NCI-H2196 treated with DMSO at 0.1 percent for 48 hours (cell line): ENCODE measurements around the gene ABCC6.
"Not testable (repeated sequence)": the region's sequence is repeated elsewhere in the genome, so short reads cannot be mapped to it uniquely, and the experiment has no call there.

Experiments
- DNase-seq: peaks from one replicate; lab custom pipeline; 2025; ENCODE audit not compliant: unreplicated experiment; lab: John Stamatoyannopoulos, UW

ABCC6 gene

GRCh38 chr16:16118337-16118736 is 105.0 kb downstream of the ABCC6 start:
- no peak for DNase-seq

DNA sequence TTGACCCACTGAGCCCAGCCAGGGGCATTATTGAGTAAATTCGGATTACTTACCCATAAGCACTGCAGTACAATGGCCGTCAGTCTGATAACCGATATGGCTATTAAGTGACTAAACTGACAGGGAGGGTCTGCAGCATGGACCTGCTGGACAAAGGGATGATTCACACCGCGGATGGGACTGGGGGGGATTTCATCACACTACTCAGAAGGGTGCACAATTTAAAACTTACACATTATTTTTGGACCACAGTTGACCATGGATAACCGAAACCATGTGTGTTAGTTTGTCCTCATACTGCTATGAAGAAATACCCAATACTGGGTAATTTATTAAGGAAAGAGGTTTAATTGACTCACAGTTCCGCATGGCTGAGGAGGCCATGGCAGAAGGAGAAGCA is 106.5 kb downstream of the ABCC6 start:
- DNase-seq = no peak

DNA sequence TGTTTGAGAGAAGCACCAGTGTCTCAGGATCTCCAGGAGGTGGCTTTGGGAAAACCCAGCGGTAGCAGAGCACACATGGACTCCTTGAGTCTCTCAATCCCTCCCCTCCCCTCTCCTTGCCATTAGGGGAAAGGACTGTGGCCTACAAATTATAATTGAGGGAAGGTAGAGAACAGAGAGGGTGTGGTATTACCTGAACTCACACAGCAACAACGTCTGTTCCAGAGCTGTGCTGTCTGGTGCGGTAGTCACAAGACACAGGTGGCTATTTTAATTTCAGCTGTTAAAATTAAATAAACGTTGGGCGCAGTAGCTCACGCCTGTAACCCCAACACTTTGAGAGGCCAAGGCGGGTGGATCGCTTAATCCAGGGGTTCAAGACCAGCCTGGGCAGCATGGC is 110.2 kb downstream of the ABCC6 start:
- DNase-seq = no peak

- DNase-seq = no peak
These were observed 110.7 kb downstream of the ABCC6 start for GRCh38 chr16:16112450-16113053.

GRCh38 chr16:16111639-16112038 is 111.7 kb downstream of the ABCC6 start:
- no peak for DNase-seq

DNA sequence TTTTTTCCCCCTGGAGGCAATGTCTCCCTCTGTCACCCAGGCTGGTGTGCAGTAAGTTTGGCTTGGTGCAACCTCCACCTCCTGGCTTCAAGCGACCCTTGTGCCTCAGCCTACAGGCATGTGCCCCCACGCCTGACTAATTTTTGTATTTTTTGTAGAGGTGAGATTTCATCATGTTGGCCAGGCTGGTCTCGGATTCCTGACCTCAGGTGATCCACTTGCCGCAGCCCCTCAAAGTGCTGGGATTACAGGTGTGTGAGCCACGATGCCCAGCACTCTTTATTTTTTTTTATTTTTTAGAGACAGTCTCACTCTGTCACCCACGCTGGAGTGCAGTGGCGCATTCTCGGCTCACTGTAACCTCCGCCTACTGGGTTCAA is 113.2 kb downstream of the ABCC6 start:
- DNase-seq = no peak

GRCh38 chr16:16109453-16110110 is 113.7 kb downstream of the ABCC6 start:
- DNase-seq = no peak

DNA sequence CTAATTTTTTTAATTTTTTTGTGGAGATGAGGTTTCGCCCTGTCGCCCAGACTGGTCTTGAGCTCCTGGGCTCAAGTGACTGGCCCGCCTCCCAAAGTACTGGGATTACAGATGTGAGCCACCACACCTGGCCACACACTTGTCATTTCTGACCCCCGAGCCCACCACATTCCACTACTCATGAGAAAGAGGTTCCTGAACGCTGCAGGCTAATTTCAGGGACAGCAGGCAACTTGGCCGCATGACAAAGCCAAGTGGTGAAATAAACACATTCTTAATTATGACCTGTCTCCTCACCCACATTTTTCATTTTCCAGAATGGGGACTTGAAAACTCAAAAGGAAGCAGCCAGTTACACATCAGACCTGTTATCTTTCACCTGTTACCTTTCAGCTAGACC is 114.5 kb downstream of the ABCC6 start:
- no peak for DNase-seq

DNA sequence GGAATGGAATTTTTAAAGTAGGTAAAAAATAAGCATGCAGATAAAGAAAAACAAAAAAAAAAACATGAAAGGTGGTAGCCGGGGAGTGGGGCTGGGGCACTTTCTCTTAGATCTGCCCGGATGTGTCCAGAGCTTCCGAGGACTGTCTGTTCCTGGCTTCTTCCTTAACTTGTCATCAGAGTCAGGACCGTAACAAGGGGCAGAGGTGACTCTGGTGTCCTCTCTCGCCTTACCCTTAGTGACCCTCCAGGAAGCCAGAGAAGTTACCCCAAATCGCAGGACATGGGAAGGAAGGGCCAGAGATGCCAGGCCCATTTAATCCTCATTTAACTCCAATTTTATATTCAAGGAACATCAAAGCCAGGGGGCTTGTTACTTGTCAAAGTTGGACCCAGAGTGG is 115.5 kb downstream of the ABCC6 start:
- DNase-seq = no peak

- DNase-seq = no peak
These were observed 116.8 kb downstream of the ABCC6 start for GRCh38 chr16:16106466-16106865.

DNA sequence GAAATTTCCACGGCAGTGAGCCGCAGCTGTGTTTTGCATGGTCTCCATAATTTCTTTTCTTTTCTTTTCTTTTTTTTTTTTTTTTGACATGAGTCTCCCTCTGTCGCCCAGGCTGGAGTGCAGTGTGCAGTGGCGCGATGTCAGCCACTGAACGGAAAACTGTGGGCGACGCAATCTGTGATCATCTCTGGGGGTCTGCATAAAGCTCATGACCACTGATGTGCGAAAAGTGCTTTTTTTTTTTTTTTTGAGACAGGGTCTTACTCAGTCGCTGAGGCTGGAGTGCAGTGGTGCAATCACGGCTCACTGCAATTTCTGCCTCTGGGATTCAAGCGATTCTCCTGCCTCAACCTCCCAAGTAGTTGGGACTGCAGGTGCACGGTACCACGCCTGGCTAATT is 117.6 kb downstream of the ABCC6 start:
- DNase-seq = no peak

- DNase-seq = not testable (repeated sequence)
These were observed 118.5 kb downstream of the ABCC6 start for GRCh38 chr16:16104804-16105141.

GRCh38 chr16:16104132-16104803 is 119.0 kb downstream of the ABCC6 start:
- DNase-seq = not testable (repeated sequence)

GRCh38 chr16:16102738-16103137 is 120.6 kb downstream of the ABCC6 start:
- no peak for DNase-seq

- DNase-seq = no peak
These were observed 121.7 kb downstream of the ABCC6 start for GRCh38 chr16:16101585-16101984.

- DNase-seq = no peak
These were observed 122.7 kb downstream of the ABCC6 start for GRCh38 chr16:16100631-16101030.

DNA sequence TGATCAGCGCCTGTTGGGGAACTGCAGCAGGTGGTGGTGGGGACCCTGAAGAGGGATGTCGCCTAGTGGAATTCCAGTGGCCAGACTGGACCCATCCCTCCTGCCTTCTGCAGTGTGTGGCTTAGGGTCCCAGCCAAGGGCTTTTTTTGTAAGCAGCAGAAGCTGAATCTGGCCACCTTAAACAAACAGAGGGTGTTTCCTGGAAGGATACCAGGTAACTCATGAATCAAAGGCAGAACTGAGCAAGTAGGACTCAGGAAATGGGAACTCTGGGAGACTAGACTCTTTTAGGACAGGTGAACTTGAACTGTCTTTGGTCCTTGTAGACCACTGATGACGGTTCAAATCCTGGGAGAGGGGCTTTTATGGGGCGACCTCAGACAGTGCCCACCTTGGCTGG is 124.0 kb downstream of the ABCC6 start:
- DNase-seq = no peak
